HG02981 (cell line): Measurements from ENCODE around the gene PTPRT.

Source experiments
- ATAC-seq: cut with Tn5 transposase; IDR thresholded peaks from one replicate; pipeline ENCODE4 v1.9.1; 2021; ENCODE audit warnings: mild to moderate bottlenecking, moderate library complexity; ENCODE audit not compliant: unreplicated experiment

The PTPRT gene

GRCh38 chr20:42346189-42347170 lies 843.2 kb downstream of the PTPRT start:
- no peak for ATAC-seq

- ATAC-seq, result no peak
Observed at GRCh38 chr20:42341654-42342053, 848.1 kb downstream of the PTPRT start.

- no peak for ATAC-seq
Observed at GRCh38 chr20:42340368-42340767, 849.3 kb downstream of the PTPRT start.

GRCh38 chr20:42338294-42339201 lies 851.2 kb downstream of the PTPRT start:
- ATAC-seq, result no peak

GRCh38 chr20:42336576-42336975 lies 853.1 kb downstream of the PTPRT start:
- ATAC-seq, result no peak

GRCh38 chr20:42319252-42320013 lies 870.3 kb downstream of the PTPRT start:
- no peak for ATAC-seq

- ATAC-seq, result no peak
Observed at GRCh38 chr20:42313704-42314103, 876.0 kb downstream of the PTPRT start.

GRCh38 chr20:42309050-42309449 lies 880.7 kb downstream of the PTPRT start:
- ATAC-seq, result no peak

GRCh38 chr20:42308171-42308570 lies 881.5 kb downstream of the PTPRT start:
- ATAC-seq, result no peak

- no peak for ATAC-seq
Observed at GRCh38 chr20:42295592-42295991, 894.1 kb downstream of the PTPRT start.

- no peak for ATAC-seq
Observed at GRCh38 chr20:42294976-42295375, 894.7 kb downstream of the PTPRT start.

- no peak for ATAC-seq
Observed at GRCh38 chr20:42281801-42282200, 907.9 kb downstream of the PTPRT start.

GRCh38 chr20:42276718-42277602 lies 912.7 kb downstream of the PTPRT start:
- no peak for ATAC-seq

GRCh38 chr20:42274986-42275385 lies 914.7 kb downstream of the PTPRT start:
- no peak for ATAC-seq

GRCh38 chr20:42272516-42272915 lies 917.2 kb downstream of the PTPRT start:
- no peak for ATAC-seq

GRCh38 chr20:42270539-42270938 lies 919.2 kb downstream of the PTPRT start:
- ATAC-seq, result no peak

- ATAC-seq, result no peak
Observed at GRCh38 chr20:42267793-42268384, 921.8 kb downstream of the PTPRT start.

- ATAC-seq, result no peak
Observed at GRCh38 chr20:42261766-42262270, 927.9 kb downstream of the PTPRT start.

- no peak for ATAC-seq
Observed at GRCh38 chr20:42260184-42260583, 929.5 kb downstream of the PTPRT start.
